PC-9 (cell line): Measurements from ENCODE around the gene EIF5AL1.

ENCODE experiments used
- EZH2 ChIP-seq: fragments of 200-600 bp; sonication (generic); IDR thresholded peaks from 2 replicates; pipeline ENCODE4 v1.8.0; 2017; ENCODE audit warnings: antibody characterized with exemption, low read depth
- TF ChIP-seq, protein P1 (sequence below): fragments of 200-600 bp; sonication (generic); conservative IDR thresholded peaks from 2 replicates; pipeline ENCODE4 v1.6.1; 2017; ENCODE audit warnings: mixed run types, antibody characterized with exemption, mild to moderate bottlenecking, moderate library complexity

GRCh38 chr10:79483948-79484347, 28.4 kb upstream of the EIF5AL1 start:
- TF ChIP-seq, protein P1, sequence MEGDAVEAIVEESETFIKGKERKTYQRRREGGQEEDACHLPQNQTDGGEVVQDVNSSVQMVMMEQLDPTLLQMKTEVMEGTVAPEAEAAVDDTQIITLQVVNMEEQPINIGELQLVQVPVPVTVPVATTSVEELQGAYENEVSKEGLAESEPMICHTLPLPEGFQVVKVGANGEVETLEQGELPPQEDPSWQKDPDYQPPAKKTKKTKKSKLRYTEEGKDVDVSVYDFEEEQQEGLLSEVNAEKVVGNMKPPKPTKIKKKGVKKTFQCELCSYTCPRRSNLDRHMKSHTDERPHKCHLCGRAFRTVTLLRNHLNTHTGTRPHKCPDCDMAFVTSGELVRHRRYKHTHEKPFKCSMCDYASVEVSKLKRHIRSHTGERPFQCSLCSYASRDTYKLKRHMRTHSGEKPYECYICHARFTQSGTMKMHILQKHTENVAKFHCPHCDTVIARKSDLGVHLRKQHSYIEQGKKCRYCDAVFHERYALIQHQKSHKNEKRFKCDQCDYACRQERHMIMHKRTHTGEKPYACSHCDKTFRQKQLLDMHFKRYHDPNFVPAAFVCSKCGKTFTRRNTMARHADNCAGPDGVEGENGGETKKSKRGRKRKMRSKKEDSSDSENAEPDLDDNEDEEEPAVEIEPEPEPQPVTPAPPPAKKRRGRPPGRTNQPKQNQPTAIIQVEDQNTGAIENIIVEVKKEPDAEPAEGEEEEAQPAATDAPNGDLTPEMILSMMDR = no peak
- TF ChIP-seq EZH2 = no peak
